Liver (tissue), 9 donors: ENCODE data around the gene FAM161B. TPM values are rescaled to one million over a fixed set of nuclear protein-coding genes. Genes with fewer than 3 reads are reported as not detected.
A peak's percentile ranks its signal among the peaks of the same experiment; 100 is the strongest.

Source experiments
- DNase-seq: peaks from one replicate; pipeline ENCODE4 v3.0.0-alpha.2; 2017; ENCODE audit warnings: low spot score
- H3K27ac ChIP-seq, 2 donors: one replicate each; pipeline ENCODE4 v1.7.0; 2013; ENCODE audit warnings: inconsistent platforms in 2 of 2, low read length in 2 of 2, control low read depth in 1 of 2, low read depth in 1 of 2, mild to moderate bottlenecking in 1 of 2
- H3K27me3 ChIP-seq, 4 donors: one replicate each; pipeline versions ENCODE4 v1.6.1 to v1.7.0; 2013; ENCODE audit warnings: low read length in 3 of 4, inconsistent platforms in 1 of 4, mild to moderate bottlenecking in 1 of 4, moderate library complexity in 1 of 4; ENCODE audit not compliant: control insufficient read depth in 4 of 4, insufficient read depth in 4 of 4
- H3K36me3 ChIP-seq, 4 donors: one replicate each; pipeline versions ENCODE4 v1.6.1 to v1.7.0; 2013; ENCODE audit warnings: low read length in 3 of 4, mild to moderate bottlenecking in 3 of 4, low read depth in 1 of 4, moderate library complexity in 1 of 4; ENCODE audit not compliant: control insufficient read depth in 4 of 4, insufficient read depth in 3 of 4
- H3K4me1 ChIP-seq, 4 donors: one replicate each; pipeline versions ENCODE4 v1.6.1 to v1.7.0; 2013; ENCODE audit warnings: low read length in 3 of 4, mild to moderate bottlenecking in 3 of 4, moderate library complexity in 1 of 4; ENCODE audit not compliant: control insufficient read depth in 4 of 4, insufficient read depth in 4 of 4
- H3K4me3 ChIP-seq, 3 donors: one replicate each; pipeline versions ENCODE4 v1.6.1 to v1.7.0; 2013; ENCODE audit warnings: low read length in 3 of 3, control low read depth in 1 of 3, low read depth in 1 of 3, mild to moderate bottlenecking in 1 of 3
- H3K9ac ChIP-seq, 2 donors: one replicate each; pipeline ENCODE4 v1.7.0; 2013; ENCODE audit warnings: low read length in 2 of 2, mild to moderate bottlenecking in 2 of 2, moderate library complexity in 2 of 2, control low read depth in 1 of 2, low read depth in 1 of 2
- H3K9me3 ChIP-seq, 4 donors: one replicate each; pipeline versions ENCODE4 v1.6.1 to v1.7.0; 2013; ENCODE audit warnings: low read length in 3 of 4; ENCODE audit not compliant: control insufficient read depth in 4 of 4
- ATF3 ChIP-seq: IDR thresholded peaks from 2 replicates; pipeline ENCODE4 v1.6.1; 2016; ENCODE audit warnings: antibody characterized with exemption
- EGR1 ChIP-seq, 2 donors: IDR thresholded peaks; 2 replicates each; pipeline ENCODE4 v1.6.1; 2016 to 2018; ENCODE audit warnings: antibody characterized with exemption in 2 of 2, low read depth in 2 of 2
- FOXA1 ChIP-seq: IDR thresholded peaks from 2 replicates; pipeline ENCODE4 v1.6.1; 2016; ENCODE audit warnings: antibody characterized with exemption
- FOXA2 ChIP-seq: IDR thresholded peaks from 2 replicates; pipeline ENCODE4 v1.6.1; 2016; ENCODE audit warnings: antibody characterized with exemption
- GABPA ChIP-seq, 2 donors: IDR thresholded peaks in 1 of 2; conservative IDR thresholded peaks in 1 of 2; 2 replicates each; pipeline ENCODE4 v1.6.1; 2016; ENCODE audit warnings: antibody characterized with exemption in 2 of 2, mild to moderate bottlenecking in 1 of 2, moderate library complexity in 1 of 2
- HNF4A ChIP-seq, 2 donors: conservative IDR thresholded peaks; 2 replicates each; pipeline ENCODE4 v1.6.1; 2016; ENCODE audit warnings: antibody characterized with exemption in 2 of 2, mild to moderate bottlenecking in 2 of 2
- HNF4G ChIP-seq: IDR thresholded peaks from 2 replicates; pipeline ENCODE4 v1.6.1; 2016; ENCODE audit warnings: antibody characterized with exemption
- JUND ChIP-seq, 2 donors: IDR thresholded peaks; 2 replicates each; pipeline ENCODE4 v1.6.1; 2016; ENCODE audit warnings: antibody characterized with exemption in 2 of 2
- MAX ChIP-seq: IDR thresholded peaks from 2 replicates; pipeline ENCODE4 v1.6.1; 2016; ENCODE audit warnings: antibody characterized with exemption
- NR2F2 ChIP-seq: IDR thresholded peaks from 2 replicates; pipeline ENCODE4 v1.6.1; 2016; ENCODE audit warnings: antibody characterized with exemption
- RAD21 ChIP-seq, 2 donors: IDR thresholded peaks; 2 replicates each; pipeline ENCODE4 v1.6.1; 2016; ENCODE audit warnings: antibody characterized with exemption in 2 of 2, mild to moderate bottlenecking in 2 of 2
- REST ChIP-seq: IDR thresholded peaks from 2 replicates; pipeline ENCODE4 v1.6.1; 2016; ENCODE audit warnings: antibody characterized with exemption, mild to moderate bottlenecking
- TAF1 ChIP-seq: conservative IDR thresholded peaks from 2 replicates; pipeline ENCODE4 v1.6.1; 2016; ENCODE audit warnings: antibody characterized with exemption, mild to moderate bottlenecking
- WGBS: extraction: QIAGEN DNeasy Blood & Tissue Kit; methylation state at CpG from one replicate; pipeline ENCODE4 v1.1.7; 2013; 5-methylcytosine and 5-hydroxymethylcytosine counted together
- polyA plus RNA-seq, 2 donors: library from polyadenylated mRNA; stranded (reverse) in 1 of 2; unstranded in 1 of 2; fragments of 200-250 nt in 1 of 2; fragments of >200 nt in 1 of 2; fragmentation: Nextera tagmentation in 1 of 2; extraction: Ambion mirVana in 1 of 2; gene quantifications; one replicate each; pipeline versions ENCODE4 v1.2.1 to v1.2.3, GENCODE V29; 2013 to 2015
- total RNA-seq, 2 donors: library from RNA; depleted of rRNA; stranded (reverse); fragments of >200 nt; gene quantifications; one replicate each; pipeline ENCODE4 v1.2.3, GENCODE V29; 2014
- donor health status: healthy.
- donor health status: healthy.
- donor health status: healthy.
- donor health status: healthy.
- donor health status: healthy.

Gene FAM161B
- total and polyA plus RNA-seq, 4 donors: 0.79 to 1.5 (median 1.2) TPM

- DNase-seq: no peak
- H3K27me3 ChIP-seq: no peaks in the 10 kb centered on the region
- H3K9ac ChIP-seq: no peak overlapping the region
- TF ChIP-seq EGR1 (IDR thresholded peaks at IDR 0.05; ENCODE audit: low read depth in 2 of 2) (no peak), FOXA2 (no peak), HNF4G (no peak), JUND (IDR thresholded peaks at IDR 0.05) (no peak), RAD21 (IDR thresholded peaks at IDR 0.05) (no peak)
- WGBS: 71% methylated on average over 3 of the region's 3 CpGs
- H3K4me1 ChIP-seq: peaks cover 0 to 14% (median 7%) of the 10 kb centered on the region in 4 donors
- no peak overlapping the region for H3K27ac ChIP-seq
- H3K36me3 ChIP-seq: peaks cover 8 to 34% (median 23%) of the 10 kb centered on the region in 4 donors
- no peak overlapping the region for H3K4me3 ChIP-seq
- no peaks in the 10 kb centered on the region for H3K9me3 ChIP-seq
Observed at GRCh38 chr14:73988065-73988464, 38.2 kb upstream of the FAM161B start.

GRCh38 chr14:73977896-73978295 is 28.0 kb upstream of the FAM161B start:
- TF ChIP-seq MAX (no peak), HNF4A (conservative IDR thresholded peaks at IDR 0.05) (no peak), ATF3 (no peak), HNF4G (no peak), EGR1 (IDR thresholded peaks at IDR 0.05; ENCODE audit: low read depth in 2 of 2) (no peak), RAD21 (IDR thresholded peaks at IDR 0.05) (no peak), REST (no peak), FOXA2 (no peak), NR2F2 (no peak), FOXA1 (no peak), GABPA (IDR thresholded peaks at IDR 0.05 in 1 of 2, conservative IDR thresholded peaks at IDR 0.05 in 1 of 2) (no peak)
- no peak for DNase-seq
- Histone ChIP-seq H3K4me3 (no peak overlapping the region), H3K9ac (no peak overlapping the region), H3K9me3 (no peaks in the 10 kb centered on the region), H3K27ac (no peak overlapping the region), H3K4me1 (peaks cover 0 to 7% (median 0%) of the 10 kb centered on the region in 4 donors), H3K27me3 (no peaks in the 10 kb centered on the region), H3K36me3 (peaks cover 4 to 37% (median 29%) of the 10 kb centered on the region in 4 donors)
- WGBS: 51% methylated on average over 4 of the region's 4 CpGs

- Histone ChIP-seq H3K9me3 (no peaks in the 10 kb centered on the region), H3K27ac (peak overlapping the region in 1 of 2 donors; percentile 10), H3K27me3 (no peaks in the 10 kb centered on the region), H3K4me1 (peaks cover 0 to 7% (median 0%) of the 10 kb centered on the region in 4 donors), H3K36me3 (peaks cover 3 to 43% (median 38%) of the 10 kb centered on the region in 4 donors), H3K9ac (no peak overlapping the region), H3K4me3 (no peak overlapping the region)
- no peak for DNase-seq
- peak; percentile 41 to 49 for TF ChIP-seq HNF4A (conservative IDR thresholded peaks at IDR 0.05)
- no peak for TF ChIP-seq MAX
- peak in 1 of 2 donors; percentile 23 for TF ChIP-seq JUND (IDR thresholded peaks at IDR 0.05)
- no peak for TF ChIP-seq TAF1
- peak; percentile 25 for TF ChIP-seq HNF4G
- no peak for TF ChIP-seq RAD21 (IDR thresholded peaks at IDR 0.05)
- 59% methylated on average over 6 of the region's 6 CpGs for WGBS
Observed at GRCh38 chr14:73976125-73976524, 26.2 kb upstream of the FAM161B start.
